Mucosa of gallbladder (tissue), 1 donor: ENCODE data around the gene TLDC2. TPM values are rescaled to one million over a fixed set of nuclear protein-coding genes. Genes with fewer than 3 reads are reported as not detected.

Experiments used
- total RNA-seq: library from RNA; stranded (reverse); gene quantifications from one replicate; pipeline ENCODE4 v1.2.1, GENCODE V29; 2021
- donor health status: DM: no; HTN: no; CAD: no.

TLDC2 gene
- total RNA-seq, 1 donor from 2014 or later = 9.7 TPM

Other genes starting within 250 kb of the TLDC2 start
- 2.0 TPM for gene SLA2, start 229.9 kb upstream of the TLDC2 start, total RNA-seq
- 27.7 TPM for gene NDRG3, start 130.0 kb upstream of the TLDC2 start, total RNA-seq
- gene DSN1, start 102.4 kb upstream of the TLDC2 start, total RNA-seq = 8.7 TPM
- gene SAMHD1, start 75.6 kb downstream of the TLDC2 start, total RNA-seq = 80.2 TPM
- gene RBL1, start 219.9 kb downstream of the TLDC2 start, total RNA-seq = 4.6 TPM